PC-3 (cell line): ENCODE data around the gene PAFAH1B2.

ENCODE experiments used
- EZH2phosphoT487 ChIP-seq: fragments of 300-600 bp; sonication (generic); IDR thresholded peaks from 2 replicates; pipeline ENCODE4 v1.6.1; 2018; ENCODE audit warnings: mild to moderate bottlenecking, antibody characterized with exemption, low read length, borderline replicate concordance
- TF ChIP-seq, protein P1 (sequence below): fragments of 300-600 bp; sonication (generic); conservative IDR thresholded peaks from 2 replicates; pipeline ENCODE4 v1.5.1; 2017; ENCODE audit warnings: antibody characterized with exemption, low read depth, mild to moderate bottlenecking, low read length

DNA sequence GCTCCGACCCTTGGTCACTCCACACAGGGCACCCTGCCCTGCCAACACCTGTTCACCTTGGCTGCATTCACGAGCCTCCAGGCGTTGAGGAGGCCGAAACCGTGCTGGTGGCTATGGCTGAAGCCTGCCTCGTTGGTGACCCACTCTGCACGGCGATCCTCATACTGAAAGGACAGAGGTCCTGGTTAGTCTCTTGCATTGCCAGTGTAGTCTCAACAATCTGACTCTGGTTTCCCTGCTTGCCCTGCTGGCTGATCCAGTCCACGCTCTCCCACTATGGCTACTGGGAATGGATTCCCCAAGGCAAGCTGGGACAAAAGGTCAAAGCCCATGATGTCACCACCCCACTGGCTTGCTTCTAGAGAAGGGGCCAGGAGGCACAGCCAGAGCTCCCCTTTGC lies 74.9 kb downstream of the PAFAH1B2 start:
- TF ChIP-seq, protein P1, sequence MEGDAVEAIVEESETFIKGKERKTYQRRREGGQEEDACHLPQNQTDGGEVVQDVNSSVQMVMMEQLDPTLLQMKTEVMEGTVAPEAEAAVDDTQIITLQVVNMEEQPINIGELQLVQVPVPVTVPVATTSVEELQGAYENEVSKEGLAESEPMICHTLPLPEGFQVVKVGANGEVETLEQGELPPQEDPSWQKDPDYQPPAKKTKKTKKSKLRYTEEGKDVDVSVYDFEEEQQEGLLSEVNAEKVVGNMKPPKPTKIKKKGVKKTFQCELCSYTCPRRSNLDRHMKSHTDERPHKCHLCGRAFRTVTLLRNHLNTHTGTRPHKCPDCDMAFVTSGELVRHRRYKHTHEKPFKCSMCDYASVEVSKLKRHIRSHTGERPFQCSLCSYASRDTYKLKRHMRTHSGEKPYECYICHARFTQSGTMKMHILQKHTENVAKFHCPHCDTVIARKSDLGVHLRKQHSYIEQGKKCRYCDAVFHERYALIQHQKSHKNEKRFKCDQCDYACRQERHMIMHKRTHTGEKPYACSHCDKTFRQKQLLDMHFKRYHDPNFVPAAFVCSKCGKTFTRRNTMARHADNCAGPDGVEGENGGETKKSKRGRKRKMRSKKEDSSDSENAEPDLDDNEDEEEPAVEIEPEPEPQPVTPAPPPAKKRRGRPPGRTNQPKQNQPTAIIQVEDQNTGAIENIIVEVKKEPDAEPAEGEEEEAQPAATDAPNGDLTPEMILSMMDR: no peak
- TF ChIP-seq EZH2phosphoT487: no peak
